H9 (cell line): ENCODE results near the gene VPS29. TPM values are rescaled to one million over a fixed set of nuclear protein-coding genes. Genes with fewer than 3 reads are reported as not detected.

Source experiments
- DNase-seq: peaks from one replicate; pipeline ENCODE4 v3.0.0-alpha.2; 2017
- H2AFZ ChIP-seq: one replicate; pipeline ENCODE4 v1.6.1; 2013; ENCODE audit warnings: mild to moderate bottlenecking, low read length, control low read depth, moderate library complexity
- H2AK5ac ChIP-seq: 2 replicates; pipeline ENCODE4 v1.6.1; 2013; ENCODE audit warnings: low read length, control low read depth, mixed read lengths; ENCODE audit not compliant: insufficient read length
- H2BK120ac ChIP-seq: one replicate; pipeline ENCODE4 v1.6.1; 2013; ENCODE audit warnings: low read depth, mild to moderate bottlenecking, low read length, control low read depth, inconsistent platforms; ENCODE audit not compliant: poor library complexity, severe bottlenecking
- H2BK12ac ChIP-seq: 2 replicates; pipeline ENCODE4 v1.6.1; 2013; ENCODE audit warnings: low read length, control low read depth, mixed read lengths, low read depth; ENCODE audit not compliant: insufficient read length
- H2BK15ac ChIP-seq: 2 replicates; pipeline ENCODE4 v1.6.1; 2013; ENCODE audit warnings: low read depth, low read length, control low read depth
- H2BK20ac ChIP-seq: one replicate; pipeline ENCODE4 v1.6.1; 2013; ENCODE audit warnings: low read depth, mild to moderate bottlenecking, low read length, control low read depth, inconsistent platforms; ENCODE audit not compliant: poor library complexity, severe bottlenecking
- H2BK5ac ChIP-seq: 2 replicates; pipeline ENCODE4 v1.6.1; 2013; ENCODE audit warnings: low read length, control low read depth, mixed read lengths; ENCODE audit not compliant: insufficient read length
- H3K14ac ChIP-seq: 2 replicates; pipeline ENCODE4 v1.6.1; 2013; ENCODE audit warnings: low read length, control low read depth; ENCODE audit not compliant: insufficient read depth
- H3K18ac ChIP-seq: 2 replicates; pipeline ENCODE4 v1.6.1; 2013; ENCODE audit warnings: low read depth, mild to moderate bottlenecking, mixed read lengths, low read length, control low read depth; ENCODE audit not compliant: insufficient read length
- H3K23ac ChIP-seq: 2 replicates; pipeline ENCODE4 v1.6.1; 2013; ENCODE audit warnings: low read length, control low read depth, mixed read lengths, low read depth; ENCODE audit not compliant: insufficient read length
- H3K23me2 ChIP-seq: 2 replicates; pipeline ENCODE4 v1.6.1; 2013; ENCODE audit warnings: low read depth, mild to moderate bottlenecking, mixed read lengths, low read length, control low read depth; ENCODE audit not compliant: insufficient read length, poor library complexity, severe bottlenecking
- H3K27ac ChIP-seq: 2 replicates; pipeline ENCODE4 v1.5.1; 2013; ENCODE audit warnings: low read length, control low read depth, mixed read lengths, low read depth; ENCODE audit not compliant: insufficient read length
- H3K27me3 ChIP-seq: 2 replicates; pipeline ENCODE4 v1.6.1; 2013; ENCODE audit warnings: low read length, control low read depth, inconsistent platforms; ENCODE audit not compliant: insufficient read depth
- H3K4ac ChIP-seq: 2 replicates; pipeline ENCODE4 v1.6.1; 2013; ENCODE audit warnings: low read depth, mild to moderate bottlenecking, control low read depth, inconsistent platforms, low read length, moderate library complexity
- H3K4me1 ChIP-seq: 2 replicates; pipeline ENCODE4 v1.6.1; 2013; ENCODE audit warnings: low read length, control low read depth, inconsistent platforms; ENCODE audit not compliant: insufficient read depth
- H3K4me2 ChIP-seq: 2 replicates; pipeline ENCODE4 v1.6.1; 2013; ENCODE audit warnings: low read length, control low read depth, mixed read lengths; ENCODE audit not compliant: insufficient read length, insufficient read depth
- H3K56ac ChIP-seq: 2 replicates; pipeline ENCODE4 v1.6.1; 2013; ENCODE audit warnings: low read depth, mild to moderate bottlenecking, mixed read lengths, low read length, control low read depth; ENCODE audit not compliant: insufficient read length
- H3K79me1 ChIP-seq: 2 replicates; pipeline ENCODE4 v1.6.1; 2013; ENCODE audit warnings: low read depth, mild to moderate bottlenecking, moderate library complexity, low read length, control low read depth, inconsistent platforms; ENCODE audit not compliant: insufficient read depth, poor library complexity, severe bottlenecking
- H3K79me2 ChIP-seq: 2 replicates; pipeline ENCODE4 v1.6.1; 2013; ENCODE audit warnings: low read length, control low read depth, inconsistent platforms; ENCODE audit not compliant: insufficient read depth
- H3K9ac ChIP-seq: 2 replicates; pipeline ENCODE4 v1.6.1; 2013; ENCODE audit warnings: low read length, control low read depth, mixed read lengths; ENCODE audit not compliant: insufficient read length; ENCODE audit errors: extremely low read depth
- H3K9me3 ChIP-seq: one replicate; pipeline ENCODE4 v1.6.1; 2013; ENCODE audit warnings: low read depth, low read length, inconsistent platforms; ENCODE audit not compliant: control insufficient read depth
- H3T11ph ChIP-seq: one replicate; pipeline ENCODE4 v1.6.1; 2013; ENCODE audit warnings: mild to moderate bottlenecking, low read length, control low read depth, inconsistent platforms
- H4K20me1 ChIP-seq: one replicate; pipeline ENCODE4 v1.6.1; 2013; ENCODE audit not compliant: control insufficient read depth, insufficient read length, insufficient read depth
- H4K5ac ChIP-seq: 2 replicates; pipeline ENCODE4 v1.6.1; 2013; ENCODE audit warnings: low read depth, mild to moderate bottlenecking, mixed read lengths, low read length, control low read depth; ENCODE audit not compliant: insufficient read length
- H4K8ac ChIP-seq: replicated peaks from 2 replicates; pipeline ENCODE4 v1.6.1; 2013; ENCODE audit warnings: low read length, control low read depth, mixed read lengths, low read depth; ENCODE audit not compliant: insufficient read length
- H4K91ac ChIP-seq: 2 replicates; pipeline ENCODE4 v1.6.1; 2013; ENCODE audit warnings: low read depth, mild to moderate bottlenecking, moderate library complexity, mixed read lengths, low read length, control low read depth; ENCODE audit not compliant: insufficient read length
- H3K27ac Mint-ChIP-seq, 3 experiments: 2 replicates in 2 of 3; 3 replicates in 1 of 3; pipeline ENCODE4 v1.8.0; 2020 to 2021; ENCODE audit warnings: mixed read lengths in 3 of 3, mild to moderate bottlenecking in 1 of 3, moderate library complexity in 1 of 3
- H3K27me3 Mint-ChIP-seq: 2 replicates; pipeline ENCODE4 v1.8.0; 2021; ENCODE audit warnings: low read depth, mild to moderate bottlenecking, moderate library complexity, mixed read lengths
- H3K36me3 Mint-ChIP-seq, 3 experiments: 2 replicates in 2 of 3; 3 replicates in 1 of 3; pipeline ENCODE4 v1.8.0; 2020 to 2021; ENCODE audit warnings: low read depth in 3 of 3, mixed read lengths in 3 of 3; ENCODE audit not compliant: insufficient read depth in 1 of 3
- H3K4me1 Mint-ChIP-seq, 2 experiments: 2 replicates each; pipeline ENCODE4 v1.8.0; 2020; ENCODE audit warnings: mixed read lengths in 2 of 2
- H3K4me3 Mint-ChIP-seq, 2 experiments: 2 replicates in 1 of 2; 3 replicates in 1 of 2; pipeline ENCODE4 v1.8.0; 2020 to 2021; ENCODE audit warnings: mild to moderate bottlenecking in 2 of 2, mixed read lengths in 2 of 2, moderate library complexity in 1 of 2
- H3K9me3 Mint-ChIP-seq, 2 experiments: 2 replicates in 1 of 2; 3 replicates in 1 of 2; pipeline ENCODE4 v1.8.0; 2020; ENCODE audit warnings: mild to moderate bottlenecking in 2 of 2, mixed read lengths in 2 of 2, moderate library complexity in 1 of 2
- CTCF ChIP-seq: fragments of 200-600 bp; sonication (generic); conservative IDR thresholded peaks from 3 replicates; pipeline ENCODE4 v1.8.0; 2021; ENCODE audit warnings: antibody characterized with exemption, mild to moderate bottlenecking
- whole genome bisulfite sequencing: extraction: QIAGEN DNeasy Blood & Tissue Kit; methylation state at CpG from one replicate; pipeline ENCODE4 v1.1.7; 2013; ENCODE audit warnings: missing lambda C conversion rate, low lambda C conversion rate, mixed read lengths; ENCODE audit not compliant: insufficient read length; ENCODE audit errors: extremely low coverage; 5-methylcytosine and 5-hydroxymethylcytosine counted together
- total RNA-seq: library from RNA; stranded (reverse); gene quantifications from 2 replicates; pipeline ENCODE4 v1.2.1, GENCODE V29; 2021

VPS29 gene
- total RNA-seq, 1 experiment from 2014 or later: 81.5 TPM

GRCh38 chr12:110536834-110537604 lies 35.1 kb upstream of the VPS29 start:
- Histone ChIP-seq H3K4me2 (no peak overlapping the region), H4K91ac (no peak overlapping the region), H2AFZ (no peak overlapping the region), H2BK120ac (no peak overlapping the region), H2BK20ac (no peak overlapping the region), H3K23ac (no peak overlapping the region), H3K9me3 (no peaks in the 10 kb centered on the region), H3K79me2 (no peaks in the 10 kb centered on the region; the same call in 1 of the 2 replicates), H3K4ac (no peak overlapping the region), H4K20me1 (no peaks in the 10 kb centered on the region), H2BK15ac (no peak overlapping the region), H3K18ac (no peak overlapping the region), H2BK5ac (no peak overlapping the region), H3K14ac (no peak overlapping the region), H3K23me2 (no peaks in the 10 kb centered on the region), H3K56ac (no peak overlapping the region), H2BK12ac (no peak overlapping the region), H3K79me1 (no peaks in the 10 kb centered on the region), H4K8ac (no peak overlapping the region), H3K9ac (no peak overlapping the region), H3K4me1 (no peaks in the 10 kb centered on the region), H3K27me3 (no peaks in the 10 kb centered on the region), H2AK5ac (no peak overlapping the region), H3T11ph (no peak overlapping the region), H4K5ac (no peak overlapping the region), H3K27ac (no peak overlapping the region)
- peaks cover 4 to 9% of the 10 kb centered on the region in 2 experiments for H3K4me1 Mint-ChIP-seq
- no peak for DNase-seq
- no peaks in the 10 kb centered on the region for H3K9me3 Mint-ChIP-seq
- TF ChIP-seq CTCF: no peak
- no peak overlapping the region for H3K4me3 Mint-ChIP-seq
- no CpG with 5 or more reads among the region's 4 CpGs for WGBS
- H3K27me3 Mint-ChIP-seq: no peaks in the 10 kb centered on the region
- H3K36me3 Mint-ChIP-seq: peaks cover 5 to 39% (median 29%) of the 10 kb centered on the region in 3 experiments; a peak in 6 of 7 replicates
- no peak overlapping the region for H3K27ac Mint-ChIP-seq
